WI38 (cell line): Measurements from ENCODE around the gene DISC1.

Source experiments
- H3K4me3 ChIP-seq: 2 replicates; pipeline ENCODE4 v1.5.1; 2011; ENCODE audit warnings: low read depth, mild to moderate bottlenecking, control low read depth, low read length
- CTCF ChIP-seq: IDR thresholded peaks from 2 replicates; pipeline ENCODE4 v1.5.1; 2012; ENCODE audit warnings: low read depth, mild to moderate bottlenecking, control low read depth, low read length

DISC1 gene

GRCh38 chr1:231810415-231810814, 183.8 kb downstream of the DISC1 start:
- H3K4me3 ChIP-seq, result no peak overlapping the region
- TF ChIP-seq CTCF, result no peak

- no peak overlapping the region for H3K4me3 ChIP-seq
- no peak for TF ChIP-seq CTCF
These were observed 187.4 kb downstream of the DISC1 start for GRCh38 chr1:231814021-231814420.

- H3K4me3 ChIP-seq, result no peak overlapping the region
- TF ChIP-seq CTCF, result no peak
These were observed 187.9 kb downstream of the DISC1 start for GRCh38 chr1:231814521-231814920.

- TF ChIP-seq CTCF, result no peak
- no peak overlapping the region for H3K4me3 ChIP-seq
These were observed 191.2 kb downstream of the DISC1 start for GRCh38 chr1:231817801-231818200.

GRCh38 chr1:231818337-231818736, 191.7 kb downstream of the DISC1 start:
- H3K4me3 ChIP-seq, result no peak overlapping the region
- no peak for TF ChIP-seq CTCF

- H3K4me3 ChIP-seq, result no peak overlapping the region
- TF ChIP-seq CTCF, result no peak
These were observed 194.7 kb downstream of the DISC1 start for GRCh38 chr1:231821281-231821680.

GRCh38 chr1:231822041-231822440, 195.5 kb downstream of the DISC1 start:
- TF ChIP-seq CTCF, result no peak

More at GRCh38 chr1:231822041-231822440, 195.5 kb downstream of the DISC1 start:
- H3K4me3 ChIP-seq, result no peak overlapping the region
